ENCODE measurements around the gene WDR20. TPM values are rescaled to one million over a fixed set of nuclear protein-coding genes. Genes with fewer than 3 reads are reported as not detected.

The WDR20 gene
- total and polyA plus RNA-seq, 2 of the 8 experiments (the other 6 are each of a cell fraction or from before 2014, with no cell fraction given): 11.2 to 26.7 TPM

DNA sequence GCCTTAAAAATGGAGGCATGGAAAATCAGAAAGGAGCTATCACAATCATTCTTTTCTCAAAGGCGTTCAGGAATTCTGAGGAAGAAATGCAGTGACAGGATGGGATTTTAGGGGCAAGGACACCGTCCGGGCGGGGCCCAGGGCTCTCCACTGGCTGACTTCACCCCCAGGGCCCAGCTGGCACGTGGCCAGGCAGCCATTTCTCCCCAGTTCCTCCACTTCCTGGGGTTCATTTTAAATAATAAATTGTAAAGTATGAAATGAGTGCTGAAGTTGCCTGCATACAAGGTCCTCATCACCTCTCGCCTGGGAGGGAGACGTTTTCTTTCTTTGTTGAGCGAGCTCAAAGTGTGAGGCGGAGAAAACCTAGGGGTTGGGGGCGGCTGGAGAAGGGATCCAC, 73.8 kb downstream of the WDR20 start (continued):
- TF ChIP-seq, protein P1, sequence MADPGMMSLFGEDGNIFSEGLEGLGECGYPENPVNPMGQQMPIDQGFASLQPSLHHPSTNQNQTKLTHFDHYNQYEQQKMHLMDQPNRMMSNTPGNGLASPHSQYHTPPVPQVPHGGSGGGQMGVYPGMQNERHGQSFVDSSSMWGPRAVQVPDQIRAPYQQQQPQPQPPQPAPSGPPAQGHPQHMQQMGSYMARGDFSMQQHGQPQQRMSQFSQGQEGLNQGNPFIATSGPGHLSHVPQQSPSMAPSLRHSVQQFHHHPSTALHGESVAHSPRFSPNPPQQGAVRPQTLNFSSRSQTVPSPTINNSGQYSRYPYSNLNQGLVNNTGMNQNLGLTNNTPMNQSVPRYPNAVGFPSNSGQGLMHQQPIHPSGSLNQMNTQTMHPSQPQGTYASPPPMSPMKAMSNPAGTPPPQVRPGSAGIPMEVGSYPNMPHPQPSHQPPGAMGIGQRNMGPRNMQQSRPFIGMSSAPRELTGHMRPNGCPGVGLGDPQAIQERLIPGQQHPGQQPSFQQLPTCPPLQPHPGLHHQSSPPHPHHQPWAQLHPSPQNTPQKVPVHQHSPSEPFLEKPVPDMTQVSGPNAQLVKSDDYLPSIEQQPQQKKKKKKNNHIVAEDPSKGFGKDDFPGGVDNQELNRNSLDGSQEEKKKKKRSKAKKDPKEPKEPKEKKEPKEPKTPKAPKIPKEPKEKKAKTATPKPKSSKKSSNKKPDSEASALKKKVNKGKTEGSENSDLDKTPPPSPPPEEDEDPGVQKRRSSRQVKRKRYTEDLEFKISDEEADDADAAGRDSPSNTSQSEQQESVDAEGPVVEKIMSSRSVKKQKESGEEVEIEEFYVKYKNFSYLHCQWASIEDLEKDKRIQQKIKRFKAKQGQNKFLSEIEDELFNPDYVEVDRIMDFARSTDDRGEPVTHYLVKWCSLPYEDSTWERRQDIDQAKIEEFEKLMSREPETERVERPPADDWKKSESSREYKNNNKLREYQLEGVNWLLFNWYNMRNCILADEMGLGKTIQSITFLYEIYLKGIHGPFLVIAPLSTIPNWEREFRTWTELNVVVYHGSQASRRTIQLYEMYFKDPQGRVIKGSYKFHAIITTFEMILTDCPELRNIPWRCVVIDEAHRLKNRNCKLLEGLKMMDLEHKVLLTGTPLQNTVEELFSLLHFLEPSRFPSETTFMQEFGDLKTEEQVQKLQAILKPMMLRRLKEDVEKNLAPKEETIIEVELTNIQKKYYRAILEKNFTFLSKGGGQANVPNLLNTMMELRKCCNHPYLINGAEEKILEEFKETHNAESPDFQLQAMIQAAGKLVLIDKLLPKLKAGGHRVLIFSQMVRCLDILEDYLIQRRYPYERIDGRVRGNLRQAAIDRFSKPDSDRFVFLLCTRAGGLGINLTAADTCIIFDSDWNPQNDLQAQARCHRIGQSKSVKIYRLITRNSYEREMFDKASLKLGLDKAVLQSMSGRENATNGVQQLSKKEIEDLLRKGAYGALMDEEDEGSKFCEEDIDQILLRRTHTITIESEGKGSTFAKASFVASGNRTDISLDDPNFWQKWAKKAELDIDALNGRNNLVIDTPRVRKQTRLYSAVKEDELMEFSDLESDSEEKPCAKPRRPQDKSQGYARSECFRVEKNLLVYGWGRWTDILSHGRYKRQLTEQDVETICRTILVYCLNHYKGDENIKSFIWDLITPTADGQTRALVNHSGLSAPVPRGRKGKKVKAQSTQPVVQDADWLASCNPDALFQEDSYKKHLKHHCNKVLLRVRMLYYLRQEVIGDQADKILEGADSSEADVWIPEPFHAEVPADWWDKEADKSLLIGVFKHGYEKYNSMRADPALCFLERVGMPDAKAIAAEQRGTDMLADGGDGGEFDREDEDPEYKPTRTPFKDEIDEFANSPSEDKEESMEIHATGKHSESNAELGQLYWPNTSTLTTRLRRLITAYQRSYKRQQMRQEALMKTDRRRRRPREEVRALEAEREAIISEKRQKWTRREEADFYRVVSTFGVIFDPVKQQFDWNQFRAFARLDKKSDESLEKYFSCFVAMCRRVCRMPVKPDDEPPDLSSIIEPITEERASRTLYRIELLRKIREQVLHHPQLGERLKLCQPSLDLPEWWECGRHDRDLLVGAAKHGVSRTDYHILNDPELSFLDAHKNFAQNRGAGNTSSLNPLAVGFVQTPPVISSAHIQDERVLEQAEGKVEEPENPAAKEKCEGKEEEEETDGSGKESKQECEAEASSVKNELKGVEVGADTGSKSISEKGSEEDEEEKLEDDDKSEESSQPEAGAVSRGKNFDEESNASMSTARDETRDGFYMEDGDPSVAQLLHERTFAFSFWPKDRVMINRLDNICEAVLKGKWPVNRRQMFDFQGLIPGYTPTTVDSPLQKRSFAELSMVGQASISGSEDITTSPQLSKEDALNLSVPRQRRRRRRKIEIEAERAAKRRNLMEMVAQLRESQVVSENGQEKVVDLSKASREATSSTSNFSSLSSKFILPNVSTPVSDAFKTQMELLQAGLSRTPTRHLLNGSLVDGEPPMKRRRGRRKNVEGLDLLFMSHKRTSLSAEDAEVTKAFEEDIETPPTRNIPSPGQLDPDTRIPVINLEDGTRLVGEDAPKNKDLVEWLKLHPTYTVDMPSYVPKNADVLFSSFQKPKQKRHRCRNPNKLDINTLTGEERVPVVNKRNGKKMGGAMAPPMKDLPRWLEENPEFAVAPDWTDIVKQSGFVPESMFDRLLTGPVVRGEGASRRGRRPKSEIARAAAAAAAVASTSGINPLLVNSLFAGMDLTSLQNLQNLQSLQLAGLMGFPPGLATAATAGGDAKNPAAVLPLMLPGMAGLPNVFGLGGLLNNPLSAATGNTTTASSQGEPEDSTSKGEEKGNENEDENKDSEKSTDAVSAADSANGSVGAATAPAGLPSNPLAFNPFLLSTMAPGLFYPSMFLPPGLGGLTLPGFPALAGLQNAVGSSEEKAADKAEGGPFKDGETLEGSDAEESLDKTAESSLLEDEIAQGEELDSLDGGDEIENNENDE (IDR thresholded peaks at IDR 0.05; ENCODE audit: insufficient replicate concordance, low read length): no peak
- TF ChIP-seq CTBP2 (IDR thresholded peaks at IDR 0.05; ENCODE audit: borderline replicate concordance, insufficient read depth, insufficient read length, low read length): no peak
- no peak for TF ChIP-seq SRF (IDR thresholded peaks at IDR 0.05; ENCODE audit: low read depth, low read length)
- TF ChIP-seq ATF2 (IDR thresholded peaks at IDR 0.05; ENCODE audit: low read length): no peak
